D341Med (cell line): ENCODE results near the gene GSDME.

Source experiments
- DNase-seq: peaks from one replicate; pipeline ENCODE4 v3.0.0; 2012; ENCODE audit warnings: low spot score

Gene GSDME

DNA sequence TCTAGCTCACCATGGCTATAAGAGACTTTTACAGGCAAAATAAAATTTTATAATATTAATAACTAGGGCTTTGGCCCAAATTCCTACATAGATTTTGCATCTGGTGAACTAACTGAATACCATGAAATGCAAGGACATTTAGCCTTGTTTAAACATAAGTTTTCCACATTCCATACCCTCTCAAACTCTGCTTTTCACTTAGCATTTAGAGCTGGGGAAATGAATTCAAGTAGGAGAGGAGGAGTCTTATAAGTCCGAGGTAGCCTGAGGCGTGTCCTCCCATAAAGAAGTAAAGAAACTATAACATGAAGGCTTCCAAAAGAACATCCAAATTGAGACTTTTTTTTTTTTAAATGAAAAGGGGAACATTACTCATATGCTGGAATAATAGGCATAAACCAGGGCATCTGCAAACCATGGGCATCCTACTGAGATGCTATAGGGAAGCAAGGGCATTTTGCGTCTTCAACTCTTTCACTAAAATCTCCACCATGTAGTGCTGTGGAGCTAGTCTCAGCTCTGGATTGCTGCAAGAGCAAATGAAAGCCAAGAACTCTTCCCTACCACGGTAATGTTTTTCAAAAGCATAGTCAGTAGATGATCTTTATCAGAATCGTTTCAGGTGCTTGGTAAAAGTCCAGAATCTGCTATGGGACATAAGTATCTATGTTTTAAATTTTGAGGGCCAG, 104.9 kb downstream of the GSDME start:
- no peak for DNase-seq
